PFSK-1 (cell line): ENCODE data around the gene FOXF1.

ENCODE experiments used
- FOXP2 ChIP-seq: optimal IDR thresholded peaks from 2 replicates; pipeline ENCODE3; 2011; ENCODE audit warnings: borderline replicate concordance, control low read depth, inconsistent platforms; ENCODE audit not compliant: insufficient read depth; ENCODE audit errors: extremely low read length, extremely low read depth
- POLR2AphosphoS5 ChIP-seq: IDR thresholded peaks from 2 replicates; pipeline ENCODE4 v1.6.1; 2012; ENCODE audit warnings: low read depth, mild to moderate bottlenecking, control low read depth, low read length, moderate library complexity
- SIN3A ChIP-seq: IDR thresholded peaks from 2 replicates; pipeline ENCODE4 v1.6.1; 2012; ENCODE audit warnings: mild to moderate bottlenecking, low read length, moderate library complexity, borderline replicate concordance; ENCODE audit not compliant: insufficient read depth
- TAF1 ChIP-seq: IDR thresholded peaks from 2 replicates; pipeline ENCODE4 v1.6.1; 2012; ENCODE audit warnings: low read length, control low read depth, borderline replicate concordance; ENCODE audit not compliant: insufficient read depth
- TF ChIP-seq, protein P1 (sequence below), 2 experiments: IDR thresholded peaks; 2 replicates each; pipeline versions ENCODE4 v1.6.1 to v1.8.0; 2011 to 2012; ENCODE audit warnings: low read depth in 2 of 2, low read length in 2 of 2, control low read depth in 1 of 2, inconsistent platforms in 1 of 2, mild to moderate bottlenecking in 1 of 2, moderate library complexity in 1 of 2; ENCODE audit not compliant: insufficient read depth in 1 of 2

Gene FOXF1

DNA sequence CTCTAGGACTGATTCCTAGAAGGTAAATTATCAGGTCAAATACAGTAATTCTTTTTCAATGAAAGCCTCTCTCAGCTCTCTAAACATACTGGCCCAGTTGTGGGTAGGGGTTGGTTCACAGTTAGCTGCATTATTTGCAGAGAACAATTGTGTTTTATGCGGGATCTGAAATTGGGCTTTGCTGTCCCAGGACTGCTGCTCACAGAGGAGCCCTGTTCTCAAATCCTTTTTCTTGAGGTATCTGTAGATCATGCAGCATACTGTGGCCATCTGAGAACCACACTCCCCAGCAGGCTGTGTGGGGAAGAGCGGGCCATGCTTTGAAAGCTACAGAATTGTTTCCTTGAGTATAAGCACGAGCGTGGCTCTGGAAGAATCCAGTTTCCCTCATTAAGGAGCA lies 27.2 kb downstream of the FOXF1 start:
- TF ChIP-seq, protein P1, sequence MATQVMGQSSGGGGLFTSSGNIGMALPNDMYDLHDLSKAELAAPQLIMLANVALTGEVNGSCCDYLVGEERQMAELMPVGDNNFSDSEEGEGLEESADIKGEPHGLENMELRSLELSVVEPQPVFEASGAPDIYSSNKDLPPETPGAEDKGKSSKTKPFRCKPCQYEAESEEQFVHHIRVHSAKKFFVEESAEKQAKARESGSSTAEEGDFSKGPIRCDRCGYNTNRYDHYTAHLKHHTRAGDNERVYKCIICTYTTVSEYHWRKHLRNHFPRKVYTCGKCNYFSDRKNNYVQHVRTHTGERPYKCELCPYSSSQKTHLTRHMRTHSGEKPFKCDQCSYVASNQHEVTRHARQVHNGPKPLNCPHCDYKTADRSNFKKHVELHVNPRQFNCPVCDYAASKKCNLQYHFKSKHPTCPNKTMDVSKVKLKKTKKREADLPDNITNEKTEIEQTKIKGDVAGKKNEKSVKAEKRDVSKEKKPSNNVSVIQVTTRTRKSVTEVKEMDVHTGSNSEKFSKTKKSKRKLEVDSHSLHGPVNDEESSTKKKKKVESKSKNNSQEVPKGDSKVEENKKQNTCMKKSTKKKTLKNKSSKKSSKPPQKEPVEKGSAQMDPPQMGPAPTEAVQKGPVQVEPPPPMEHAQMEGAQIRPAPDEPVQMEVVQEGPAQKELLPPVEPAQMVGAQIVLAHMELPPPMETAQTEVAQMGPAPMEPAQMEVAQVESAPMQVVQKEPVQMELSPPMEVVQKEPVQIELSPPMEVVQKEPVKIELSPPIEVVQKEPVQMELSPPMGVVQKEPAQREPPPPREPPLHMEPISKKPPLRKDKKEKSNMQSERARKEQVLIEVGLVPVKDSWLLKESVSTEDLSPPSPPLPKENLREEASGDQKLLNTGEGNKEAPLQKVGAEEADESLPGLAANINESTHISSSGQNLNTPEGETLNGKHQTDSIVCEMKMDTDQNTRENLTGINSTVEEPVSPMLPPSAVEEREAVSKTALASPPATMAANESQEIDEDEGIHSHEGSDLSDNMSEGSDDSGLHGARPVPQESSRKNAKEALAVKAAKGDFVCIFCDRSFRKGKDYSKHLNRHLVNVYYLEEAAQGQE (IDR thresholded peaks at IDR 0.05; ENCODE audit: insufficient read depth in 1 of 2, low read depth in 2 of 2, low read length in 2 of 2): no peak
- TF ChIP-seq POLR2AphosphoS5 (no peak), SIN3A (no peak), TAF1 (no peak), FOXP2 (no peak)

DNA sequence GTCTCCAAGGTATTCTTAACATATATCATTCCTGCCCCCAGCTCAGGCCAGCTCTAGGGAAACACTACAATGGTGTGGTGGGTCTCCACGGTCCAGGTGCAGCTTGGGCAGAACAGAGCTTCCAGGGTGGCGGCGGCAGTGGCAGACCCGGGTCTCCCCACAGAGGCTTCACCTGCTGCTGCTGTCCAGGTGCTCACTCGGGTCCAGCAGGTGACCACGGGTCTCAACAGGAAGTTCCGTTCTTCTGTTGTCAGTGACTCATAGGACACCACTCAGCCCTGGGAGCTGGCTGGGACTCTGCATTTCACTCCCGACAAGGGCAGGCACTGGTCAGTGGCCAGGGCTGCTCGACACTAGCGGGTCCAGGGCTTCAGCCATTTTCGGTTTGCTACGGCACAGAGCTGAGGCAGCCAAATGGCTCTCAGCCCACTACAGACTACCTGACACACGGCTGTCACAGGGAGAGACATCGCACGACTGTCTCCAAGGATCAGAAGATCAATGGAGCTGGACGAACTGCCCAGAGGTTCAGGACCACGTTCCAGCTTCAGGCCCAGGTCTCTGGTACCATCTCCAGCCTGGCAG lies 28.0 kb downstream of the FOXF1 start:
- TF ChIP-seq POLR2AphosphoS5 (no peak), FOXP2 (no peak), TAF1 (no peak), SIN3A (no peak)
- TF ChIP-seq, protein P1 (IDR thresholded peaks at IDR 0.05; ENCODE audit: insufficient read depth in 1 of 2, low read depth in 2 of 2, low read length in 2 of 2): no peak

DNA sequence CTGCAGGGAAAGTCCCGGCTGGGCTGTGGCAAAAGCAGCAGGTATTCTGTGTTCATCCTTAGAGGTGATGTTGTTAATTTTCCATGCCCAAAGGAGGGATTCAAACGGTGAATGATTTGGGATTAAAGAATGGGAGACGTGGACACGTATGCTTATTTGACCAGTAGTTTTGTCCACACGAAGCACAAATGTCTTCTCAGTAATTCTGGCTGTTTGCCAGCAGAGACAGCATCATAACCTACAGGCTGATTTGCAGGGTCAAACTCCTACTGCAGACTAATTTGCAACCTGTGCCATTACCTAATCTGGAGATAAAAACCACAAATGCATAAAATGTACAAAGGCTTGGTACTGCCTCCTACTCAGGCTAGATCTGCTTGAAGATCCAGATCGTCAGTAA lies 30.6 kb downstream of the FOXF1 start:
- TF ChIP-seq POLR2AphosphoS5 (no peak), SIN3A (no peak), TAF1 (no peak), FOXP2 (no peak)
- TF ChIP-seq, protein P1 (IDR thresholded peaks at IDR 0.05; ENCODE audit: insufficient read depth in 1 of 2, low read depth in 2 of 2, low read length in 2 of 2): no peak

DNA sequence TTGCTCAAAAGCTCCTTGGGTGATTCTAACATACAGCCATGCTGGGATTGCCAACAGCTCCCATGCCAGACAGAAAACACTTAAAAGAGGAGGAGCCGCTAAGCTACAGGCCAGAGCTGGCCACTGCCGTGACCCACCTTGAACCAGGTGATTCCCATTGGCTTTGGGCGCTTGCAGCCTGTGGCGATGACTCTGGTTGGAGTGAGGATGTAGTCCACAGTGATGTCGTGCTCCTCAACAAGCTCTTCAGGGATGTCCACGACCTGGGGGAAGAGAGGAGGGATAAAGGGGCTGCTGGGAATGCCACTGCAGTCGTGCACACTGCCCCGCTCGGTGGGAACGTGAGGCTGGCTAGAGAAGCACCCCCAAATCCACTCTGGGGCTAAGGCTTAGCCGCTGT lies 31.2 kb downstream of the FOXF1 start:
- TF ChIP-seq POLR2AphosphoS5 (no peak), SIN3A (no peak), FOXP2 (no peak), TAF1 (no peak)
- TF ChIP-seq, protein P1 (IDR thresholded peaks at IDR 0.05; ENCODE audit: insufficient read depth in 1 of 2, low read depth in 2 of 2, low read length in 2 of 2): no peak
